NCI-H1930 (cell line): ENCODE data around the gene CCDC69.
"Not testable (repeated sequence)": the region's sequence is repeated elsewhere in the genome, so short reads cannot be mapped to it uniquely, and the experiment has no call there.

ENCODE experiments used
- DNase-seq, 2 experiments: peaks; one replicate each; lab custom pipeline; 2025; lab: John Stamatoyannopoulos, UW

CCDC69 gene, protein sequence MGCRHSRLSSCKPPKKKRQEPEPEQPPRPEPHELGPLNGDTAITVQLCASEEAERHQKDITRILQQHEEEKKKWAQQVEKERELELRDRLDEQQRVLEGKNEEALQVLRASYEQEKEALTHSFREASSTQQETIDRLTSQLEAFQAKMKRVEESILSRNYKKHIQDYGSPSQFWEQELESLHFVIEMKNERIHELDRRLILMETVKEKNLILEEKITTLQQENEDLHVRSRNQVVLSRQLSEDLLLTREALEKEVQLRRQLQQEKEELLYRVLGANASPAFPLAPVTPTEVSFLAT

DNA sequence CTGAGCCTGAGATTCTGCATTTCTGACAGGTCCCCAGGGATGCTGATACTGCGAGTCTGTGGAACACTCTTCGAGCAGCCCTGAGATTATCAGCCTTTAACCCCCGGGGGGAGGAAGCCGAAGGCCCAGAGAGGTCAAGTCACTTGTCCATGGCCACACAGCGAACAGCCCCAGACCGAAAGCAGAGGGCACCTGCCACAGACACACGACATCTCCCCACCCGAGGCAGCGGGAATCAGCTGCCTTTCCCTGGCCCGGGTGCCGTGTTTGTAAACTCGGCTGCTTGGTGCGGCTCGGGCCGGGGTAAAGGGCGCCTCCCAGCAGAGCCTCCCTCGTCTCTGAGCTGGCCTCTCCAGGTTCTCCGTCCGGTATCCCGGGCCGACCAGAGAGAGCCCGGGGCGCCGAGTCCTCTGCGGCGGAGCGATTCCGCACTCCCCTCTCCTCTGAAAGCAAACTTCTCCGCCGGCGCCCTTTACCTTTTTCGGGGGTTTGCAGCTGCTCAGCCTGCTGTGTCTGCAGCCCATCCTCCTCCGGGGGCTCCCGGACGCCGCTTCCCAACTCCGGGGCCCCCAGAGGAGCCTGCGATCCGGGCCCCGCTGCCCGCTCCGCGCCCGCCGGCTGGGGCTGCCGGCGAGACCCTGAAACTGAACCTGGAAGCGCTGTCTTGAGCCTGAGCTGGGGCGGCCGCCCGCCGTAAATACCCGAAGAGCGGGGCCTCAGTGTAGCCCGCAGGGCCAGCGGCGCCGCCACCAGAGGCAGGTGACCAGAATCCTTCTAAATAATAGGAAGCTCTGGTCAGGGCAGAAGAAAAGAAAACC, at the start of gene CCDC69:
Gene CCDC69, minus strand, starts transcription at position 646 of the 818 bp plus-strand sequence. Its CDS starts 122 bp downstream, at position 524.
- peak in 1 of 2 experiments; percentile 12 for DNase-seq

DNA sequence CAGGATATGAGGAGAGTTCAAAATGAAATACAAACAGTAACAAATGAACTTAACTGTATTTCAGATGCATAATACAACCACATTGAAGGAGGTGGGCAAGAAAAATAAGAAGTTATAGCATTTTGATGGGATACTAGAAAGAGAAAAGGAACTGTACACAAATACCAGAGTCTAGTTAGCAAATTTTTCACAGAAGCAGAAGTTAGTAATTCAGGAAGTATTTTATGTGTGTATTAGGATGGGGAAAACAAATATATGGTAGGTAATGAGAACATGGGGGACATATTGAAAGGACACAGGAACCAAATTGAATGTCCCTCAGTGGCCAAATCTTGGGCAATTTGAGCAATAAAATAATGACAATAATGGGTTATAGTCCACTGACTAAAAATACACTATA, 47.4 kb upstream of the CCDC69 start:
- no peak for DNase-seq

DNA sequence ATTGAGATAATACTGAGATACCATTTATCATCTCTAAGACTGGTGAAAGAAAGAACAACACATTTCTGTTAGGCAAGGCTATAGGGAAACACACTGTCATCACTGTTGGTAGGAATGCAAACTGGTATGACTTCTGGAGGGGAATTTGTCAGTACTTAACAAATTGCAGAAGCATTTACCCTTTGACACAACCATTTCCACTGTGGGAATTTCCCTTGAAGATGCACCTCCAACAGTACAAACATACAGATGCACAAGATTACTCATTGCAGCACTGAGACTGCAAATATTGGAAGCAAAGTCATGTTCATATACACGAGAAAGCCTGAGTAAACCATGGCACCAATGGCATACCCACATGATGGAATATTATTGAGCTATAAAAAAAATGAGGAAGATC, 46.7 kb upstream of the CCDC69 start:
- no peak for DNase-seq

DNA sequence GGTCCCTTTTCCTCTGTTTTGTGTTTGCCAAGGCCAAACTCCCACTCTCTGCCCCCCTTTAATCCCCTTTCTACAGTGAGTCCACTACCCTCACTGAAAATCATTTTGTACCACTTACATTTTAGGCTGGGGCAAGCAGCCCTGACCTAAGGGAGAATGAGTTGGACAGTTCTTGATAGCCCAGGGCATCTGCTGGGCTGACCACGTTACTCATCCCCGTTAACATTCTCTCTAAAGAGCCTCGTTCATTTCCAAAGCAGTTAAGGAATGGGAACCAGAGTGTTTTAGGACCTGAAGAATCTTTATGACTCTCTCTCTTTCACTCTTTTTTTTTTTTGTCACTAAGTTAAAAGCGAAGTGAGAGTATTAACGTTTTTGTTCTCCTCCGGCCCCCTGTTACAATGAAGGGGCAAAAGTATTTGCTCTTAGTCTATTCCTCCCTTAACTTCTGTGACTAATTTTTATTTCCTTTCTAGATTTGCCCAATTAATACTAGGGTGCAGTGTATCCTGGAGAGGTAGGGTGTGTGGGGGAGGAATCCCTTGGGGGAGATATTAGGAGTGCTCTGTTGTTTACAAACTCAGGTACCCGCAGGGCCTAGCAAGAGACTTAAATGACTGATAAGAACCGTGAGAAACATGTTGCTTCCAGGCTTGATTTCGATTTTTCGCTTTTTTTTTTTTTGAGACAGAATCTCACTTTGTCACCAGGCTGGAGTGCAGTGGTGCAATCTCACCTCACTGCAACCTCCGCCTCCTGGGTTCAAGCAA, 43.8 kb upstream of the CCDC69 start:
- no peak for DNase-seq

DNA sequence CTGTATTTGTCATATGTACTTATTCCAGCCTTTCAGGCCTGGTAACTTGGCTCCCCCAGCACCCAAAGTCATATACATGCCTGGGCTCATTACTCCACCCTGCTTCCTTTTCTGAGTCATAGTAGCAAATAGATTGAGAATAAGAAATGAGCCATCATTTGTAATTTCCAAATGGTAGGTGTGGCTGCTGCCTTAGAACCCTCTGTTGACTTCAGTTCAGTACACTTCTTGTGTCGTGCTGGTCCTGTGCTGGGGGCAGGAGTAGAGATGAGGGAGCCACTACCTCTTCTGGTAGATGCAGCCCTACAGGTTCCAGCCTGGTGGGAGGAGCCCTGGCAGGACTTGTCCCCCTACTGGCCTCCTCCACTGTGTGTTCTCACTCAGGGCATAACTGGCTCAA, 40.2 kb upstream of the CCDC69 start:
- DNase-seq: no peak

DNA sequence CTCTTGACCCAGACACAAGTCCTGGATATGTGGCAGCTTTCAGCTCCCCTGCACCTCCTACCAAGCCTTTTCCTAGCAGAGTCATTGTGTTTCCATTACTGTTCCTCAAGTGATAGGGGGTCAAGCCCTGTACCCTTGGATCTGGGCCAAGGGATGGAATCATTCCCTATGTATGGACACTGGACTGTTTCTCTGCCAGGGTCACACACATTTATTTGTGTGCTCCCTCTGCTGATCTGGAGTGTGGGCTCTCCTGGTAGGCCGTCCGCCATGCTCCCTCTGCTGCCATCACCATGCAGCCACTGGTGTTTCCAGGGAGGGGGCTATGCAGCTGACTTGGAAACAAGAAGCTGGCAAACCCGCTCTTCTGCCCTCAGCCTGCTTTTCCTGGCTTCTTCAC, 38.6 kb upstream of the CCDC69 start:
- DNase-seq: no peak

DNA sequence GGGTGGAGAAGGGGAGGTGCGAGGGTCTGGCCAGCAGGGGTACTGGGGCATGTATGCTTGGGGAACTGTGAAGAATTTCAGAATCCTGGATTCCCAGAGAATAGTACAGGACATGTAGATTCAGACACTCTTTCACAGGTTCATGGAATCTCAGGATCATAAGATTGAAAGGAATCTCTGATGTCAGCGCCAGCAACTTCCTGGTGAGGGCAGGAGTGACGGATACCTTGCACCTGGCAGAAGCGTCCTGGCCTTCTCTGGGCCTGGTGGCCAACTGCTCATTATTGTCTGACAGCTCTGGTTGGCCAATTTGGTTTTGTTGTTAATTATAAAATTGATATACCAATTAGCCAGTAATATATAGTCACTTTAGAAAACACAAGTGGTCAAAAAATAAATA, 36.0 kb upstream of the CCDC69 start:
- no peak for DNase-seq

DNA sequence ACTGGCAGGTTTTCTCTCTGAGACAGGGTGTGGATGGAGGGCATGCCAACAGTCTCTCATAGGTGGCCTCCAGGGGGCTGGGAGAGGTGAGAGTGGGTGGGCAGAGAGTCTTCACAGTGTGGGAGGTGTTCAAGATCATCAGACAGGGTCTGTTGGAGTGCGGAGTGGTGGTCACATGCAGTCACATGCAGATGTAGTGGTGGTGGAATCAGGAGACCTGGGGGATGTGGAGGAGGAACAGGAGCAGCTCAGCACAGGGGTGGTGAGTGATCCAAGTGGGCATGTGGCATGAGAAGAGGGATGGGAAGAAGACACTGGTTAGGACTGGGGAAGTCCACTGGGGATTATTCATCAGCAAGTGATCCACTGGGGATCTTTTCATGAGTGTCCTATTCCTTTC, 34.9 kb upstream of the CCDC69 start:
- no peak for DNase-seq

DNA sequence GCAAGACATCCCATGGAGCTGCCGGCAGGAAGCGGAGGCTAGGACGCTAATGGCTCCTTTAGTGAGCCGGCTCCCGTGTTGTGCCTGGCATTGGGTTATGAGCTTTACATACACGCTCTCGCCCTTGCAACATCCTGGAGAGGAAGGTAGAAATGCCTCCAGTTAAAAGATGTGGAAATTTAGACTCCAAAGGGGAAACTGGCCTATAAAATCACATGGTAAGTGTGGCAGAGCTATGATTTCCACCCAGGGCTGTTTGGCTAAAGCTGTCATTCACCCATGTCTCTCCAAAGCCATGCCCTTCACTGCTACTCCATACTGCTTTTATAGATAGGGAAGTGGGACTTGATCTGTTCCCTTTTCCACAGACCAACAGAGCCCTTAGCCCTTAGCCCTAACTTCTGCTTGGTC, 34.3 kb upstream of the CCDC69 start:
- no peak for DNase-seq

DNA sequence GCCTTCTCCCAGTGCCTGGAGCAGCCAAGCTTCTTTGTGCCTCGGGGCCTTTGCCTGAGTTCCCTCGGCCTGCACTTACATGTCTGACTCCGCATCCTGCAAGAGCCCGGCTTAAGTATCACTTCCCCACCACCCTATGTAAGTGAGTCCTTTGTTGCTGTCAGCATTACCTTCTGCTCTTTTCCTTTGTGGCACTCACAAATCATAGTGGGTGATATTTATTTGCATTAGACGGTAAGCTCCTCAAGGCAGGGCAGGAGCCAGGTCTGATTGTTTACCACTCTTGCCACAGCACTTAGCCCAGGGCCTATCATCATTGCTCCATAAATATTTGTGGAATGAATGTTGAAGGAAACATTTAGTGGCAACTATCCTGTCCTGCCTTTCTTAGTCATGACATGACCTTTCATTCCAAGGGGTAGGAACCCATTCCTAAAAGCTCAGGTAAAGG, 33.9 kb upstream of the CCDC69 start:
- no peak for DNase-seq

DNA sequence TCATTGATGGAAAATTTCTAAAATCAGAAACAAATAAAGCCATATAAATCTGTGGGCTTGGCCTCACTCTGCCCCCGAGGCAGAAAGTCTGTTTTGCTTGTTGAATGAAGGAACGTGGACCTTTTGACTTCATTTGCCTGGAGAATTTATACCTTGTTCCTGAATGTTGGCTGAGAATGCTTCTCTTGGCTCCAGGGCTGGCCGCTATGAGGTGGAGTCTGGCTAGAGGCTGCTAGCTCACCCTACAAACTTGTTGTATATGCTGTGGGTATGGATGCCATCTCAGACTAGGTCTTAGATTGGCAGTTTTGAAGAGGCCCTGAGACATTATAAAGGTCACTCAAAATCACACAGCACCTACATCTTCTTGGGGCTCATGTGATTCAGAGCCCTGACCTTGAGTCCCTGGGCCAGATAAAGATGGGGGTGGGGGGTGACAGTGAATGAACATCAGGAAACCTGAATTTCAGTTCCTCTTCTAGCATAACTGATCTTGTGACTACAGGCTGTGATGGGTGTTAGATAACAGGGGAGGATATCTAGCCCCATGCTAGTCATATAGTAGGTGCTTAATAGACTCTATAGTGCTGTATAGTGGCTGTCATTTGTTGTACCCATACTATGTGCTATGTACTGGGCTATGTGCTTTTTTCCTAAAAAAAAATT, 31.9 kb upstream of the CCDC69 start:
- no peak for DNase-seq

DNA sequence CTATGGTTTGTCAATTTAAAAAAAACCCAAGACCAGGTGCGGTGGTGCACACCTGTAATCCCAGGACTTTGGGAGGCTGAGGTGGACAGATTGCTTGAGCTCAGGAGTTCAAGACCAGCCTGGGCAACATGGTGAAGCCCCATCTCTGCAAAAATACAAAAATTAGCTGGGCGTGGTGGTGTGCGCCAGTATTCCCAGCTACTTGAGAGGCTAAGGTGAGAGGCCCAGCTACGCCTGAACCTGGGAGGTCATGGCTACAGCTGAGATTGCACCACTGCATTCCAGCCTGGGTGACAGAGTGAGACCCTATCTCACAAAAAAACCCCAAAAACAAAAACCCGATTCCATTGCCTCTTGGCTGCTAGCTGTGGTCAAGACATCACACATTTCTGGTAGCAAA, 31.1 kb upstream of the CCDC69 start:
- not testable (repeated sequence) for DNase-seq

DNA sequence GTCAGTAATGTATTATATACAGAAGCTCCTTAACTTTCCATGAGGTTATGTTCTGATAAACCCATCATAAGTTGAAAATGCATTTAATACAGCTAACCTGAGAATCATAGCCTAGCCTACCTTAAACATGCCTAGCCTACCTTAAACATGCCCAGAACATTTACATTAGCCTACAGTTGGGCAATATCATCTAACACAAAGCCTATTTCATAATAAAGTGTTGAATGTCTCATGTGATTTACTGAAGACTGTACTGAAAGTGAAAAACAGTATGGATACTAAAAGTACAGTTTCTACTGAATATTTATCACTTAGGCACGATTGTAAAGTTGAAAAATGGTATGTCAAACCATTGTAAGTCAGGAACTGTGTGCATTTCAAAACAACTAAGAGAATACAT, 30.7 kb upstream of the CCDC69 start:
- no peak for DNase-seq

DNA sequence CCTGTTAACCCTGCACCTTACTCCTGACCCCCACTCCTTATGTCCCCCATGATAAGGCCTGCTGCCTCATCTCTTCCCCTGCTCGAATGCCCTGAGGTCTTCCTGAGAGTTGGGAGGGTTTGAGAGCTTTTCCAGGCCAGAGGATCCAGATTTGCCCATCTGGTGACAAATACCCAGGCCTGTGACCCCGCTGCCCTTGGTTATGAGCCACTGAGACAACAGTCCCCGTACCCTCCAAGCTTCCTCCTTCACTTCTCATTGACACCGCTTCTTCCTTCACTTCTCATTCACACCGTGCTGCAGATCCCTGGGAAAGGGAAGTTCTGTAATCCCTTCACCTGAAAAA, 29.7 kb upstream of the CCDC69 start:
- no peak for DNase-seq

DNA sequence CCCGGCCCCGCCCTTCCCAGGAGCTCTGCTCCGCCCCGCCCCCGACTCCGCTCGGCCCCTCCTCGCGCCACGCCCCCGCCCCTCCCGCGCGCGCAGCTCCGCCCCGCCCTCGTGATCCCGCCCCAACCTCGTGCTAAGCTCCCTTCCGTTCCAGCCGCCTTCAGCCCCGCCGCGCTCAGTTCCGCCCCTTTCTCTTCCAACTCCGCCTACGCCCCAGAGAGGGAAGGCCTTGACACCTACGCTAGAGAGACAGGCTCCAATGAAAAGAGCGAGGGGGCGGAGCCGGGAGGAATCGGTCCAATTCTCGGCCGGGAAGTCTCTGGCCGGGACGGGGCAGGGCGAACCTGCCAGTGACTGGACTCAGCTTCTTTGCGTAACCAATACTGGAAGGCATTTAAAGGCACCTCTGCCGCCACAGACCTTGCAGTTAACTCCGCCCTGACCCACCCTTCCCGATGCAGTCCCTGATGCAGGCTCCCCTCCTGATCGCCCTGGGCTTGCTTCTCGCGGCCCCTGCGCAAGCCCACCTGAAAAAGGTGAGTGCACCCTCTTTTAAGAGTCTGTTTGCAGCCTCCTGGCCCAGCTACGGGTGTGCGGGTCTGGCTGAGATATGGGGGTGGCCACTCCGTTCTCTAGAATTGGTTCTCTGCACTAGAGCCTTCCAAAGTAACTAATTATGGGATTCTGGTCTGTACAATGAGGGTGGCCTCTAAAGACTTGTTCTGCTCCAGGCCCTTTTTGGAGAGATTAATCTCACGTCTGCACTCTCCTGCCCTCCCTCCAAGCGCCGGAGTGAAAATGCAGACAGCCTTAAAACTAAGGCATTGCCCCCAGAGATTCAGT, 29.1 kb upstream of the CCDC69 start, which contains the start of gene GM2A:
Gene GM2A, plus strand, starts transcription at position 424 of the 843 bp plus-strand sequence. Its CDS starts 32 bp downstream, at position 456.
- peak; percentile 85 to 86 for DNase-seq

DNA sequence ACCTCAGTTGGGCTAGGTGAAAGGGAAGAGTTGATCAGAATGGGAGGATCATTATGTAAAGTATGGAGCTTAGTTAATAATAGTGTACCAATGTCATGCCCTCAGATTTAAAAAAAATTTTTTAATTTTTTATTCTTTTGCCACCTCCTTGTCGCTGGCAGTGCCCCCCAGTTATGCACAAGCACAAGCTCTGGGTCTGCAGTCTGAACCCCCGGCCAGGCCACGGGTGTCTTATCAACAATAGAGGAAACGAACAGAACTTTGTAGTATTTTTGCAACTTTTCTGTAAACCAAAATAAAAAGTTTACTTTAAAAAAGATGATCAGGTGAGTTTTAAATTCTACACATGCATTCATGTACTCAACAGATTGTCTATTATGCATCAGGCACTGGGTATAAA, 27.7 kb upstream of the CCDC69 start:
- no peak for DNase-seq

DNA sequence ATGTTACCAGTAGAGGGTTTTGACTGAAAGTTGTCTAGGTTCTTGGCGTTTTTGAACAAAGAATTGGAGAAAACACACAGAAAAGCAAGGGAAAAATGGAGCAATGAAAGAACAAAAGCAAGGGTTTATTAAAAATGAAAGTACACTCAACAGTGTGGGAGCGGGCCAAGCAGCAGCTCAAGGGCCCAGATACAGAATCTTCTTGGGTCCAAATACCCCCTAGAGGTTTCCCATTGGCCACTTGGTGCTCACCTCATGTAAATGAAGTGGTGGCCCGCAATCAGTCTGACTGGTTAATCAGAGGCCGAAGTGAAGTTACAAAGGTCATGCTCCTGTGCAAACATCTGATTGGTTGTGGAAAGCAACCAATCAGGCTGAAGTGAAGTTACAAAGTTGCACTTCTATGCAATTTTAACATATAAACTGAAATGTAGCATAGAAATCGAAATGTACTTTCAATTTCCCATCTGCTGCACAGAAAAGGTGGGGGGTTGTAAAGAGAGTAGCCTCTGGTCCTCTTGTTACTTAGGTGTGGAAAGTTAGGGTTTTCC, 27.2 kb upstream of the CCDC69 start:
- DNase-seq: no peak

DNA sequence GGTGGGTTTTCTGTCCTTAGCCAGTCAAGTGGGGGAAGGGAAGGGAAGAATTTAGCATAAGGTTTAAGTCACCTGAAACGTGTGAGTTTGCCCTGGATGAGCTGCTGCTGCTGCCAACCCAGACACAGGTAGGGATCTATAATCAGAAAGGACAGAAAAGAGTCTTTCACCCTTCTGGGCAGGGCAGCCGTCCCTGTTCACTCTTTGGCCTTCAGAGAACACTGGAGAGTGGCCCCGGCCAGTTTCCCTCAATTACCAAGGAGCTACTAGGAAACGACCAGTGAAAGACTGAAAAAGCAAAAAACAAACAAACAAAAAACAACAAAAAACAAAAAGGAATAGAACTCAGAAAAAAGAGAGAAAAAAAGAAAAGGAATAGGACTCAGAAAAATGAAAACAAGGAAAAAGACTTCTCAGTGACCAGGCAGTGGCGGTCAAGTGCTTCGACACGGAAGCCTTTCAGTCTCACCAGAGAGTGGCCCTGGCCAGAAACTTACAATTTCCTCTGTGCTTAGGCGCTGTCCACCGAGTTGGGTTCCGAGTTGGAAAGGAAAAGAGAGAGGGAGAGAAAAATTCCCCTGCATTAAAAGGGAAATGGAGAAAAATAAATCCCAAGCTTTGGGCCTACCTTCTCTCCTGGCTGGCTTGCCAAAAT, 26.6 kb upstream of the CCDC69 start:
- no peak for DNase-seq

DNA sequence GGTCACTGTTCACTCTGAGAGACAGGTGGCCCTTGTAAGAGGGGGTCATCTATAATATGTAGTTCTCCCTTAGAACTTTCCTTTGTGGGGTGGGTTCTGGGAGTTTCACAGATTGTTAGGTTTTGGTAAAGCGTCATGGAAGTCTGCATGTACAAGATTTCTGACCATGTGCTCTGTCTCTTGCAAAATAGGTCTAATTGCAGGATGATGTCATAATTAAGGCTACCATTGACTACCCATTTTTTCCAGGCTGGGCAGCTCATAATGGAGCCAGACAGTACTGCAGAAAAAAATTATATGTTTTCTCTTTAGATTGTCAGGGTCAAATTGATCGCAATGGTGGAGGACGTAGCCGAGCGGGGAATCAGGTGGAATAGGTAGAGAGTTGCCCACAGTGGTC, 25.4 kb upstream of the CCDC69 start:
- no peak for DNase-seq

DNA sequence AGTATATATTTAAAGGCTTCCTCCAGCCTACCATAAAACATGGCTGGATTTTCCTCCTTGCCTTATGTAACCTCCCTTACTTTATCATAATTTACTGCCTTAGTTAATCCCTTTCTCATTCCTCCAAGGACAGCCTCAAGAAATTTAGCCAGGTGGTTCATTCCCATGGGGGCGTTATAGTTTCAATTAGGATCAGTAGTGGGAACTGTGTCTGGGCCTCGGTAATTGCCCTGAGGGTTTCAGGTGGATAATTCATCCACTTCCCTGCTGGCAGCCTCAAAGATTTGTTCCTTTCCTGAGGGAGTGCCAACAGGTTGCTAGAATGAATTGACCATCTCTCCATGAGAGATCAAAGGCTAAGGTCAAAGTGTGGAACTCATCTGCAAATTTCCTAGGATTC, 24.8 kb upstream of the CCDC69 start:
- DNase-seq: no peak
